ENCODE data around the gene HTR2C.
"Not testable (repeated sequence)": the region's sequence is repeated elsewhere in the genome, so short reads cannot be mapped to it uniquely, and the experiment has no call there.

- not testable (repeated sequence) for TF ChIP-seq CTCF (conservative IDR thresholded peaks at IDR 0.05 in 1 of 2, IDR thresholded peaks at IDR 0.05 in 1 of 2; ENCODE audit: extremely low read depth in 1 of 2, insufficient read depth in 1 of 2, low read depth in 1 of 2, low read length in 2 of 2); EZH2 (IDR thresholded peaks at IDR 0.05; ENCODE audit: borderline replicate concordance, low read length)
These were observed 353.2 kb downstream of the HTR2C start for GRCh38 chrX:114937090-114937489.

Data from mammary epithelial cell (primary cell).